ENCODE measurements around the gene TGFB1I1.

GRCh38 chr16:31517800-31518402, 45.9 kb downstream of the TGFB1I1 start:
- TF ChIP-seq CTCF (IDR thresholded peaks at IDR 0.05; ENCODE audit: insufficient read depth, low read length, poor library complexity, severe bottlenecking) (no peak), EZH2phosphoT487 (conservative IDR thresholded peaks at IDR 0.05; ENCODE audit: low read length) (no peak)

Data from SU-DHL-6 (cell line).